HCT116 (cell line): ENCODE results near the gene AXIN1.

Experiments used
- CEBPB ChIP-seq: IDR thresholded peaks from 2 replicates; pipeline ENCODE4 v1.6.1; 2012; ENCODE audit warnings: low read depth
- EZH2 ChIP-seq: fragments of 200-600 bp; sonication (generic); IDR thresholded peaks from 2 replicates; pipeline ENCODE4 v1.6.1; 2017; ENCODE audit warnings: antibody characterized with exemption, mixed run types
- POLR2A ChIP-seq: IDR thresholded peaks from 2 replicates; pipeline ENCODE4 v1.7.0; 2011; ENCODE audit warnings: borderline replicate concordance; ENCODE audit not compliant: insufficient read depth, insufficient read length; ENCODE audit errors: extremely low read depth
- POLR2AphosphoS5 ChIP-seq: IDR thresholded peaks from 2 replicates; pipeline ENCODE4 v1.6.1; 2011; ENCODE audit warnings: mild to moderate bottlenecking, low read depth, low read length, moderate library complexity
- TF ChIP-seq, protein P1 (sequence below), 3 experiments: fragments of 200-600 bp in 1 of 3; sonication (generic) in 1 of 3; IDR thresholded peaks in 2 of 3; conservative IDR thresholded peaks in 1 of 3; 2 replicates each; pipeline ENCODE4 v1.5.1; 2012 to 2017; ENCODE audit warnings: low read depth in 2 of 3, low read length in 2 of 3, antibody characterized with exemption in 1 of 3, borderline replicate concordance in 1 of 3, control low read depth in 1 of 3, mild to moderate bottlenecking in 1 of 3, mixed read lengths in 1 of 3, mixed run types in 1 of 3, moderate library complexity in 1 of 3; ENCODE audit not compliant: insufficient read depth in 1 of 3
- TF ChIP-seq, protein P2 (sequence below): IDR thresholded peaks from 2 replicates; pipeline ENCODE4 v1.6.1; 2012; ENCODE audit warnings: low read depth

DNA sequence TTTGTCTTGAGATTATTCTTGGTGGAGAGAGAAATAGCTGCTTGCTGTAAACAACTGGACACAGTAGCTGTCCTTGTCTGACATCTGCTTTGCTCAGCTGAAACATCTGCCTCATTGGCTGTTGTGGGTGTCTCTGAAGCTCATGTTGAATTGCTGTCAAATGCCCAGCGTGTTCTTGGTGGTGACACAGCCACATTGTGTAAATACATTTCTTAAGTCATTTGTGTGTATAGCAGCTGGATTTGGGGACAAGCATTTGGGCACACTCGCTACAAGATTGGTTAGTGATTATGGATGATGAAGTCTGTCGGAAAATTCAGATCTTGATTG, 112.6 kb downstream of the AXIN1 start:
- TF ChIP-seq POLR2AphosphoS5: no peak
- no peak for TF ChIP-seq POLR2A
- TF ChIP-seq, protein P1, sequence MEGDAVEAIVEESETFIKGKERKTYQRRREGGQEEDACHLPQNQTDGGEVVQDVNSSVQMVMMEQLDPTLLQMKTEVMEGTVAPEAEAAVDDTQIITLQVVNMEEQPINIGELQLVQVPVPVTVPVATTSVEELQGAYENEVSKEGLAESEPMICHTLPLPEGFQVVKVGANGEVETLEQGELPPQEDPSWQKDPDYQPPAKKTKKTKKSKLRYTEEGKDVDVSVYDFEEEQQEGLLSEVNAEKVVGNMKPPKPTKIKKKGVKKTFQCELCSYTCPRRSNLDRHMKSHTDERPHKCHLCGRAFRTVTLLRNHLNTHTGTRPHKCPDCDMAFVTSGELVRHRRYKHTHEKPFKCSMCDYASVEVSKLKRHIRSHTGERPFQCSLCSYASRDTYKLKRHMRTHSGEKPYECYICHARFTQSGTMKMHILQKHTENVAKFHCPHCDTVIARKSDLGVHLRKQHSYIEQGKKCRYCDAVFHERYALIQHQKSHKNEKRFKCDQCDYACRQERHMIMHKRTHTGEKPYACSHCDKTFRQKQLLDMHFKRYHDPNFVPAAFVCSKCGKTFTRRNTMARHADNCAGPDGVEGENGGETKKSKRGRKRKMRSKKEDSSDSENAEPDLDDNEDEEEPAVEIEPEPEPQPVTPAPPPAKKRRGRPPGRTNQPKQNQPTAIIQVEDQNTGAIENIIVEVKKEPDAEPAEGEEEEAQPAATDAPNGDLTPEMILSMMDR (IDR thresholded peaks at IDR 0.05 in 2 of 3, conservative IDR thresholded peaks at IDR 0.05 in 1 of 3; ENCODE audit: borderline replicate concordance in 1 of 3, insufficient read depth in 1 of 3, low read depth in 2 of 3, low read length in 2 of 3): no peak
- no peak for TF ChIP-seq CEBPB
- TF ChIP-seq, protein P2, sequence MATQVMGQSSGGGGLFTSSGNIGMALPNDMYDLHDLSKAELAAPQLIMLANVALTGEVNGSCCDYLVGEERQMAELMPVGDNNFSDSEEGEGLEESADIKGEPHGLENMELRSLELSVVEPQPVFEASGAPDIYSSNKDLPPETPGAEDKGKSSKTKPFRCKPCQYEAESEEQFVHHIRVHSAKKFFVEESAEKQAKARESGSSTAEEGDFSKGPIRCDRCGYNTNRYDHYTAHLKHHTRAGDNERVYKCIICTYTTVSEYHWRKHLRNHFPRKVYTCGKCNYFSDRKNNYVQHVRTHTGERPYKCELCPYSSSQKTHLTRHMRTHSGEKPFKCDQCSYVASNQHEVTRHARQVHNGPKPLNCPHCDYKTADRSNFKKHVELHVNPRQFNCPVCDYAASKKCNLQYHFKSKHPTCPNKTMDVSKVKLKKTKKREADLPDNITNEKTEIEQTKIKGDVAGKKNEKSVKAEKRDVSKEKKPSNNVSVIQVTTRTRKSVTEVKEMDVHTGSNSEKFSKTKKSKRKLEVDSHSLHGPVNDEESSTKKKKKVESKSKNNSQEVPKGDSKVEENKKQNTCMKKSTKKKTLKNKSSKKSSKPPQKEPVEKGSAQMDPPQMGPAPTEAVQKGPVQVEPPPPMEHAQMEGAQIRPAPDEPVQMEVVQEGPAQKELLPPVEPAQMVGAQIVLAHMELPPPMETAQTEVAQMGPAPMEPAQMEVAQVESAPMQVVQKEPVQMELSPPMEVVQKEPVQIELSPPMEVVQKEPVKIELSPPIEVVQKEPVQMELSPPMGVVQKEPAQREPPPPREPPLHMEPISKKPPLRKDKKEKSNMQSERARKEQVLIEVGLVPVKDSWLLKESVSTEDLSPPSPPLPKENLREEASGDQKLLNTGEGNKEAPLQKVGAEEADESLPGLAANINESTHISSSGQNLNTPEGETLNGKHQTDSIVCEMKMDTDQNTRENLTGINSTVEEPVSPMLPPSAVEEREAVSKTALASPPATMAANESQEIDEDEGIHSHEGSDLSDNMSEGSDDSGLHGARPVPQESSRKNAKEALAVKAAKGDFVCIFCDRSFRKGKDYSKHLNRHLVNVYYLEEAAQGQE: no peak
- no peak for TF ChIP-seq EZH2
